Measurements from ENCODE around the gene MCRIP2. TPM values are rescaled to one million over a fixed set of nuclear protein-coding genes. Genes with fewer than 3 reads are reported as not detected.

The MCRIP2 gene
- total and polyA plus RNA-seq, 9 of the 15 experiments (the other 6 are each of a cell fraction or from before 2014, with no cell fraction given), result 0.80 to 120 (median 35.2) TPM

DNA sequence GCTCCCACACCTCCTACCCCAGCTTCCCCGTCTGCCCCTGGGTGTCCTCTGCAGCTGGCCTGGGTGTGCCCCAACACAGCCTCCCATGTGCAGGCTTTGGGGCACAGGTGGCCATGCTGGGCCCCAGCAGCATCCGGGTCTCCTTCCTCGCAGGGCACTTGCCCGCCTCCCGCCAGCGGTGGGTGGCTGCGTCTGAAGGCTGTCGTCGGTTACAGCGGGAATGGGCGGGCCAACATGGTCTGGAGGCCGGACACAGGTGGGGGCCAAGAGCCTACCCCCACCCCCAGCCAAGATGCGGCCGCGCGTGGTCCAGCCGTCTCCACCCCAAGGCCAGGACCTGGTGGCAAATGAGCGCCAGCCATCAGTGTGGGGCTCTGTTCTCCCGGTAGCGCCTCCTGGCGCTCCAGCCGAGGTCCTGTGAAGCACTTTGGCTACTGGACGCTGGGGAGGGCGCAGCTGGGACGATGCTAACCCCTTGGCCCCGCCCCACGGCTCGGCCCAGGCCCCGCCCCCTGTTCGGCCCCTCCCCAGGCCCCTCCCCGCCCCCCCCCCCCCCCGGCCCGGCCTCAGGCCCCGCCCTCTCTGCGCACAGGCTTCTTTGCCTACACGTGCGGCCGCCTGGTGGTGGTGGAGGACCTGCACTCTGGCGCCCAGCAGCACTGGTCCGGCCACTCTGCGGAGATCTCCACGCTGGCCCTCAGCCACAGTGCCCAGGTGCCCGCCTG, 19.0 kb downstream of the MCRIP2 start (continued):
- no peak for TF ChIP-seq CBX2 (IDR thresholded peaks at IDR 0.05; ENCODE audit: insufficient read depth, low read length, poor library complexity, severe bottlenecking)
- no peak for TF ChIP-seq SMARCB1 (IDR thresholded peaks at IDR 0.05; ENCODE audit: insufficient read length, low read depth)
- TF ChIP-seq ZNF717 (CRISPR knock-in tag; IDR thresholded peaks at IDR 0.05), result no peak
- no peak for TF ChIP-seq PRMT5 (CRISPR knock-in tag; IDR thresholded peaks at IDR 0.05)
- TF ChIP-seq CBFB (CRISPR knock-in tag; IDR thresholded peaks at IDR 0.05), result no peak; the same call in 1 of the 2 replicates
- peak in 1 of 3 experiments; percentile 75 for TF ChIP-seq YY1 (IDR thresholded peaks at IDR 0.05; ENCODE audit: borderline replicate concordance in 1 of 3, control insufficient read depth in 1 of 3, extremely low read depth in 1 of 3, insufficient read depth in 3 of 3, insufficient read length in 1 of 3, insufficient replicate concordance in 2 of 3, low read depth in 1 of 3, low read length in 2 of 3)
- no peak for TF ChIP-seq PHF8 (IDR thresholded peaks at IDR 0.05; ENCODE audit: borderline replicate concordance, low read length)
- no peak for TF ChIP-seq DPF2 (IDR thresholded peaks at IDR 0.05)
- TF ChIP-seq SREBF2 (CRISPR knock-in tag; IDR thresholded peaks at IDR 0.05), result no peak
- TF ChIP-seq, protein P1, sequence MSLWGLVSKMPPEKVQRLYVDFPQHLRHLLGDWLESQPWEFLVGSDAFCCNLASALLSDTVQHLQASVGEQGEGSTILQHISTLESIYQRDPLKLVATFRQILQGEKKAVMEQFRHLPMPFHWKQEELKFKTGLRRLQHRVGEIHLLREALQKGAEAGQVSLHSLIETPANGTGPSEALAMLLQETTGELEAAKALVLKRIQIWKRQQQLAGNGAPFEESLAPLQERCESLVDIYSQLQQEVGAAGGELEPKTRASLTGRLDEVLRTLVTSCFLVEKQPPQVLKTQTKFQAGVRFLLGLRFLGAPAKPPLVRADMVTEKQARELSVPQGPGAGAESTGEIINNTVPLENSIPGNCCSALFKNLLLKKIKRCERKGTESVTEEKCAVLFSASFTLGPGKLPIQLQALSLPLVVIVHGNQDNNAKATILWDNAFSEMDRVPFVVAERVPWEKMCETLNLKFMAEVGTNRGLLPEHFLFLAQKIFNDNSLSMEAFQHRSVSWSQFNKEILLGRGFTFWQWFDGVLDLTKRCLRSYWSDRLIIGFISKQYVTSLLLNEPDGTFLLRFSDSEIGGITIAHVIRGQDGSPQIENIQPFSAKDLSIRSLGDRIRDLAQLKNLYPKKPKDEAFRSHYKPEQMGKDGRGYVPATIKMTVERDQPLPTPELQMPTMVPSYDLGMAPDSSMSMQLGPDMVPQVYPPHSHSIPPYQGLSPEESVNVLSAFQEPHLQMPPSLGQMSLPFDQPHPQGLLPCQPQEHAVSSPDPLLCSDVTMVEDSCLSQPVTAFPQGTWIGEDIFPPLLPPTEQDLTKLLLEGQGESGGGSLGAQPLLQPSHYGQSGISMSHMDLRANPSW (CRISPR knock-in tag; IDR thresholded peaks at IDR 0.05), result no peak
- peak; percentile 29; the same call in 1 of the 2 replicates for TF ChIP-seq SMC3 (conservative IDR thresholded peaks at IDR 0.05; ENCODE audit: insufficient read depth, low read depth, low read length)
- TF ChIP-seq FOSL1 (tag; conservative IDR thresholded peaks at IDR 0.05), result no peak
- no peak for TF ChIP-seq CREBBP (IDR thresholded peaks at IDR 0.05; ENCODE audit: low read depth, low read length)
- TF ChIP-seq NCOA1 (IDR thresholded peaks at IDR 0.05; ENCODE audit: low read depth), result no peak
- 0 out of 2 replicates have a peak, but pooled peaks have one; percentile 35 for TF ChIP-seq MBD2 (IDR thresholded peaks at IDR 0.05; ENCODE audit: borderline replicate concordance, low read depth)
- TF ChIP-seq ZKSCAN1 (IDR thresholded peaks at IDR 0.05; ENCODE audit: low read depth, low read length), result 0 out of 2 replicates have a peak, but pooled peaks have one; percentile 34
- no peak for TF ChIP-seq ARID2 (IDR thresholded peaks at IDR 0.05)
- no peak for TF ChIP-seq ZNF583 (CRISPR knock-in tag; IDR thresholded peaks at IDR 0.05)
- TF ChIP-seq ETS2 (tag; IDR thresholded peaks at IDR 0.05; ENCODE audit: borderline replicate concordance, poor library complexity, severe bottlenecking), result no peak
- TF ChIP-seq ASH1L (IDR thresholded peaks at IDR 0.05; ENCODE audit: borderline replicate concordance, low read depth, partially characterized antibody), result no peak
- TF ChIP-seq ZNF668 (CRISPR knock-in tag; IDR thresholded peaks at IDR 0.05), result no peak
- TF ChIP-seq, protein P2, sequence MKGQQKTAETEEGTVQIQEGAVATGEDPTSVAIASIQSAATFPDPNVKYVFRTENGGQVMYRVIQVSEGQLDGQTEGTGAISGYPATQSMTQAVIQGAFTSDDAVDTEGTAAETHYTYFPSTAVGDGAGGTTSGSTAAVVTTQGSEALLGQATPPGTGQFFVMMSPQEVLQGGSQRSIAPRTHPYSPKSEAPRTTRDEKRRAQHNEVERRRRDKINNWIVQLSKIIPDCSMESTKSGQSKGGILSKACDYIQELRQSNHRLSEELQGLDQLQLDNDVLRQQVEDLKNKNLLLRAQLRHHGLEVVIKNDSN (CRISPR knock-in tag; IDR thresholded peaks at IDR 0.05), result peak; percentile 50; the same call in 1 of the 2 replicates
